ENCODE measurements around the gene RUNX3.
"Not testable (repeated sequence)": the region's sequence is repeated elsewhere in the genome, so short reads cannot be mapped to it uniquely, and the experiment has no call there.

The RUNX3 gene

GRCh38 chr1:24912376-24913273 lies 17.5 kb downstream of the RUNX3 start:
- DNase-seq, result no peak

- no peak for DNase-seq
These were observed 18.4 kb downstream of the RUNX3 start for GRCh38 chr1:24911651-24912155.

- no peak for DNase-seq
These were observed 19.1 kb downstream of the RUNX3 start for GRCh38 chr1:24910751-24911650.

- DNase-seq, result no peak
These were observed 19.9 kb downstream of the RUNX3 start for GRCh38 chr1:24910210-24910609.

GRCh38 chr1:24909388-24909898 lies 20.6 kb downstream of the RUNX3 start:
- peak; percentile 76 for DNase-seq

- DNase-seq, result no peak
These were observed 21.4 kb downstream of the RUNX3 start for GRCh38 chr1:24908591-24909259.

GRCh38 chr1:24907587-24908294 lies 22.3 kb downstream of the RUNX3 start:
- DNase-seq, result not testable (repeated sequence)

GRCh38 chr1:24906760-24907490 lies 23.2 kb downstream of the RUNX3 start:
- DNase-seq, result no peak

GRCh38 chr1:24905979-24906720 lies 23.9 kb downstream of the RUNX3 start:
- no peak for DNase-seq

- DNase-seq, result no peak
These were observed 24.6 kb downstream of the RUNX3 start for GRCh38 chr1:24905355-24905978.

- no peak for DNase-seq
These were observed 25.2 kb downstream of the RUNX3 start for GRCh38 chr1:24904731-24905354.

- DNase-seq, result no peak
These were observed 25.9 kb downstream of the RUNX3 start for GRCh38 chr1:24903955-24904730.

- DNase-seq, result no peak
These were observed 26.5 kb downstream of the RUNX3 start for GRCh38 chr1:24903560-24903954.

GRCh38 chr1:24903011-24903461 lies 27.0 kb downstream of the RUNX3 start:
- DNase-seq, result no peak

- DNase-seq, result no peak
These were observed 27.6 kb downstream of the RUNX3 start for GRCh38 chr1:24902471-24902891.

- no peak for DNase-seq
These were observed 28.1 kb downstream of the RUNX3 start for GRCh38 chr1:24901791-24902470.

- DNase-seq, result no peak
These were observed 28.9 kb downstream of the RUNX3 start for GRCh38 chr1:24900985-24901781.

Data from OCI-M1 (cell line).